Measurements from ENCODE around the gene BRICD5.

GRCh38 chr16:2194166-2194834 lies 16.4 kb downstream of the BRICD5 start:
- TF ChIP-seq GATA3 (IDR thresholded peaks at IDR 0.05; ENCODE audit: low read depth, low read length) (no peak), GATA2 (IDR thresholded peaks at IDR 0.05; ENCODE audit: low read depth, low read length) (no peak)

Data from SH-SY5Y (cell line).